Central memory CD4-positive, alpha-beta T cell (primary cell): ENCODE results near the gene C1orf210.

Experiments used
- DNase-seq: peaks from one replicate; pipeline ENCODE4 v3.0.0; 2022

C1orf210 gene

DNA sequence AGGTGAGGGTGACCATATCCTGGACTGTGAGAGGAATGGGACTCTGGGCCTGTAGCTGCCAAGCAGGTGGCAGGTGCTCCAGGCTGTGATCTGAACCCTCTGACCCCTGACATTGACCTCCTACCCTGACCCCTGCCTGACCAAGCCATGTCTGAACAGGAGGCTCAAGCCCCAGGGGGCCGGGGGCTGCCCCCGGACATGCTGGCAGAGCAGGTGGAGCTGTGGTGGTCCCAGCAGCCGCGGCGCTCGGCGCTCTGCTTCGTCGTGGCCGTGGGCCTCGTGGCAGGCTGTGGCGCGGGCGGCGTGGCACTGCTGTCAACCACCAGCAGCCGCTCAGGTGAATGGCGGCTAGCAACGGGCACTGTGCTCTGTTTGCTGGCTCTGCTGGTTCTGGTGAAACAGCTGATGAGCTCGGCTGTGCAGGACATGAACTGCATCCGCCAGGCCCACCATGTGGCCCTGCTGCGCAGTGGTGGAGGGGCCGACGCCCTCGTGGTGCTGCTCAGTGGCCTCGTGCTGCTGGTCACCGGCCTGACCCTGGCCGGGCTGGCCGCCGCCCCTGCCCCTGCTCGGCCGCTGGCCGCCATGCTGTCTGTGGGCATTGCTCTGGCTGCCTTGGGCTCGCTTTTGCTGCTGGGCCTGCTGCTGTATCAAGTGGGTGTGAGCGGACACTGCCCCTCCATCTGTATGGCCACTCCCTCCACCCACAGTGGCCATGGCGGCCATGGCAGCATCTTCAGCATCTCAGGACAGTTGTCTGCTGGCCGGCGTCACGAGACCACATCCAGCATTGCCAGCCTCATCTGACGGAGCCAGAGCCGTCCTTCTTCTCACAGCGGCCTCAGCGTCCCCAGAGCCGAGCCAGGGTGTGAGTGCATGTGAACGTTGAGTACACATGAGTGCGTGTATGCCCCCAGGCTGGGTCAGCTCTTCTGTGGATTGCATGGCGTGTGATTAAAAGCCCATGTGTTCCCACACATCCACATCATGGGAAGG, 12.5 kb downstream of the C1orf210 start:
- DNase-seq: no peak

GRCh38 chr1:43272161-43272560, 13.2 kb downstream of the C1orf210 start:
- DNase-seq: no peak

DNA sequence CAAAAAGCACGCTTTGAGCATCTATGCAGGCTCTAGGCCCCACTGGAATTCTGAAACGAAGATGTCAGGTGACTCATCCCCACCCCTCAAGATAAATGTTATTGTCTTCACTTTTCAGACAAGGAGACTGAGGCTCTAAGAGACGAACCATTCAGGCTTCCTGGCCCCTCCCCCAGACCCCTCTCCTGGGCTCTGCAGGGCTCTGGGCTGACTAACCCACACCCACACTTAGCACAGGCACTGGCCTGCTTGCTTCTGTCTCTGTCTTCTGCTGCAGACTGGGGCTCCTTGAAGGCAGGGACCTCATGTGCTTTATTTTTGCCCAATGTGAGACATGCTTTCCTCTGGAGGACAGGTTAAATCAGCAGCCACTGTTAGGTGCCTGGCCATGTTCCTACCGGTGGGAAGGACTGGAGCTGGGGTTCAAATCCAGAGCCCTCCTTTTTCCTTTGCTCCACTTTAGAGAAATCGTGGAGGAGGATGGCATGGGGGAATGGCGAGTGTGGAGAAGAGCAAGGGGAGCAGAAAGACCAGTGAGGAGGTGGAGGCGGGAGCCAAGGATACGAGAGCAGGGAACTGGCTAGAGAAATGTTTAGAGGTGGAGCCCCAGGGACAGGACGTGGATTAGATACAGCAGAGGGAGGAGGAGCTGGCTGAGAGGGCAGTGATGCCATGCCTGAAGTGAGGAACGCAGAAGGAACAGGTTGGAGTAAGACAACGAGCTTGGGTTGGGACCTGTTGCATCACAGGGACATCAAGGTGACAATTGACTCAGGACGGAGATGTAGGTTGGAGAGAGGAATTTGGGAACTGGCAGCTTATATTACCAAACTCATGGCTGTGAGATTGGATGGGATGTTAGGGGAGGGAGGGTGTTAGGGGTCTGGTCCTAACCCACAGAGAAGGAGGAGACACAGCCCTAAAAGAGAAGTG, 13.9 kb downstream of the C1orf210 start:
- no peak for DNase-seq

GRCh38 chr1:43270421-43271095, 14.8 kb downstream of the C1orf210 start:
- no peak for DNase-seq

GRCh38 chr1:43269627-43270375, 15.6 kb downstream of the C1orf210 start, which contains the start of gene TMEM125:
TSS of gene TMEM125 (plus strand) at chr1:43269983. CDS start at chr1:43272723, 2,740 bp downstream.
- no peak for DNase-seq

DNA sequence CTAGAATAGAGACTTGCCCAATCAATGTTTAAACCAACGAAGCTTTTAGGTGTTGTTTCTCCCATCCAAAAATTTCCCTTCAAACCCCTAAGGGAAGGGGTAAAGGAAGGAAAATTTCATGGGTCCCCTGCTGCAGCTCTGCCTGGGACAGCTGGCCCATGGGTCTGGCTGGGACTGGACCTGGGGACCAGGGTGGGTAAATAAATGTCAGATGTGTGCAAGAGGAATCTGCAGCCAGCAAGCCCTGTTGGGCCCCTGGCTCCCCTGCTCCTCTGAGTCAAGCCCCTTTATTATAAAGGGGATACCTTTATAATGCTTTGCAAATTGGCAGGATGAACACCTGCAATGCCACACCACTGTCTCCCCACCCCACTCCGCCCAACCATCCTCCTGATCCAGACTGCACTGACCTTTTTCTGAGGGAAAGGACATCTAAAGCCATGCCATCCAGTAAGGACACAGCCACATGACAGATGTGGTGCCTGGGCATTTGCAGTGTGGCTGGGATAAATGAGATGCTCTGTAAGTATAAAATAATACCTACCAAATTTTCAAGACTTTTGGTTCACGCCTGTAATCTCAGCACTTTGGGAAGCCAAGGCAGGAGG, 17.5 kb downstream of the C1orf210 start:
- DNase-seq: no peak

DNA sequence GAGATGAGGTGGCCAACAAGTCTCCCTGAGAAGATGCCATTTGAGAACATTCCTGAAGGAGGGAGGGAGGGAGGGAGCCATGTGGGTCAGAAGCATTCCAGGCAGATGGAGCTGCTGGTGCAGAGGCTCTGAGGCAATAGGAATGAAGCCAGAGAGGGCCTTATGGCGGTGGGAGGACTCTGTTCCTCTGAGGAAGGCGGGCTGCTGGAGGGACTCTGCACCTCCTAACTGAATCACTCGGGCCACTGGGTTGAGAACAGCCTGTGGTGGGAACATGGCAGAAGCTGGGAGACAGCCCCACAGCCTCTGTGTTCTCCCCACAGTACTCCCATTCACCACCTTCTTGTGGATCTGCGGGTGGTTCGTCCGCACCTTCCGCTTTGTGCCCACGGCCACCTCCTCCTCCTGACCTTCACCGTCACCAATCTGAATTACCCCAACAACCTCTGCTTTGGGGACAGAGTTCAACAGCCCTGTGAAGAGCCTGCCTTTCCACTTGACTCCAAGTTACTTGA, 18.0 kb downstream of the C1orf210 start:
- DNase-seq: no peak

- no peak for DNase-seq
These were observed 18.5 kb downstream of the C1orf210 start for GRCh38 chr1:43266881-43267280.

DNA sequence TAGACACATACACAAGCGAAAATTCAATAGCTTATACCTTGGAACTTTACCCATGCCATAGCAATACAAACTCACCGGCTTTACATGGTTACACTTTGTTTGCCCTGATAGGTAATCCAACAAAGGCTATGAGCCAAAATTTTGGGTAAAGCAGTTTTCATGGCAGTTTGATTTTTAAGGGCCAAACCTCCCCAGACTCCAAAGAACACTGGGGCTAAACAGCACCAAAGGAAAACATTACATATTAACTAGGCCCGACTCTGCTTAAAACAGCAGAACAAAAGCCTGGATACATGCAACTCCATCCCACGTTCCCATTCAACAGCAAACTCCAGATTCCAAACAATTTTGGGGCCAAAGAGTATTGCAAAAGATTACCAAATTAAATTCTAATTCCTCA, 19.9 kb downstream of the C1orf210 start:
- no peak for DNase-seq

GRCh38 chr1:43258370-43258769, 27.0 kb downstream of the C1orf210 start:
- DNase-seq: no peak

DNA sequence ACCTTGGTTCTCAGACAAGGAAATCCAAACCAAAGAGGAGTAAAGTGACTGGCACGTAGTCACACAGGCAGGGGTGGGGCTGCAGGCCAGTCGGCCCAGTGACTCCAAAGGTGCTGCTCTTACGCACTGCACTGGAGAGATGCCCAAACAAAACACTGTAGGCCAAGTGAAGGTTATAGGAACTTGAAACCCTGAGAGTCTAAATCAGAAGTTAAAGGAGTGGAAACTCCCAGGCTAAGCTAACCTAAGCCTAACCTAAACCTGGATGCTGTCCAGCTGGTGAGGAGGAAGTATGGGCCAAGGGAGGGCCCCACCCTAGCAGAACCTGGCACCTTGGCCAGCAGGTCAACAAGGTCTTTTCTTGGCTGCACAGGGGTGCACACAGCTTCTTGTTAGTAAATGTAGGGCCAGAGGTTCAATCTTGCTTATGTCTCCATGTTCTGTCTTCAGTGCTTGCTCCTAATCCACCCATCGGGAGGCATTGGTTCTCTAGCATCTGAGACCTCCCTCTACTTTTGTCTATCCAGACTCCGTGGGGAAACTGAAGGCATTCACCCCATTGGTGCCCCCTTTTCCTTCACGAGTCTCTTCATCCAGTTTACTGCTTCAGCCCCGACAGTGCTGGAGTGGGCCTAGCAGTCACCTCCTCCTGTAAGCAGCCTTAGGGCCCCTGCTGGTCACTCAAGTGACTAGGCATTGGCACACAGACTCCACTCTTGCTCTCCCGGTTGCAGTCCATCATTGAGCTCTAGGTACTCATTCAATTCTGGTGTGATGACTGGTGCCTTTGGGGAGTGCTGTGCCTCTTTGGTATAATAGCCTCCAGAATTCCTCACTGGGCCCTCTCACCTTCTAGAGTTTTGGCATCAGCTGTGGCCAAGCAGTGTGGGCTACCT, 28.5 kb downstream of the C1orf210 start:
- DNase-seq: no peak

GRCh38 chr1:43255438-43256210, 29.8 kb downstream of the C1orf210 start:
- DNase-seq: no peak

DNA sequence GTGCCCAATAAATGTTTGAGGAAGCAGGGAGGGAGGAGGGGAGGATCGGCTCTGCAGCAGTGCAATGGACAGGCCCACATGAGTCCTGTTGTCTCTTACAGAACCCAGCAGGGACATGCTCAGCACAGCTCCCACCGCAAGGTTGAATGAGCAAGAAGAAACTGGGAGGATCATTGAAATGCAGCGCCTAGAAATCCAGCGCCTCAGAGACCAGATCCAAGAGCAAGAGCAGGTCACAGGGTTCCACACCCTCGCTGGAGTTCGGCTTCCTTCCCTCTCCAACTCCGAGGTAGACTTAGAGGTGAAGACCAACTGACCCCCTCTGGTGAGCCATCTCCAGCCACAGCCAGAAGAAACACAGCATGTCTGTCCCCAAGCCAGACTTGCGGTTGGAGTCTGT, 31.5 kb downstream of the C1orf210 start:
- DNase-seq: no peak

GRCh38 chr1:43253173-43253572, 32.2 kb downstream of the C1orf210 start:
- no peak for DNase-seq

DNA sequence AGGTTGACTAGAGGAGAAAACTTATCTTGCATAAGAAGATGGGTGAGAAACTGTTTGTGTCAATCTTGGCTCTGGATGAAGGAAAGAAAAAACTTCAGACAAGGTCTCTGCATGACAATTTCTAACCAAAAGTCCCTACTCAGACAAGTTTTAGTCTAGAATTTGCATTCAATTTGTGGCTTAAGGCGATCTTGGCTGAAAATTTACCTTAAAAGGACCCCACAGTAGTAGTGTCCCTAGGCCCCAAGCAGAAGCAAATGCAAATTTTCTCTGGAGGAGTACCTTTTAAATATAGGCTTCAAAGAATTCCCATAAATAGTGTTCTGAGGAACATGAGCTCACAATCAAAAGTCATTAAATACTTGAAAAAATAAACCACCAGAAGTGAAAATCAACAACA, 33.2 kb downstream of the C1orf210 start:
- no peak for DNase-seq

DNA sequence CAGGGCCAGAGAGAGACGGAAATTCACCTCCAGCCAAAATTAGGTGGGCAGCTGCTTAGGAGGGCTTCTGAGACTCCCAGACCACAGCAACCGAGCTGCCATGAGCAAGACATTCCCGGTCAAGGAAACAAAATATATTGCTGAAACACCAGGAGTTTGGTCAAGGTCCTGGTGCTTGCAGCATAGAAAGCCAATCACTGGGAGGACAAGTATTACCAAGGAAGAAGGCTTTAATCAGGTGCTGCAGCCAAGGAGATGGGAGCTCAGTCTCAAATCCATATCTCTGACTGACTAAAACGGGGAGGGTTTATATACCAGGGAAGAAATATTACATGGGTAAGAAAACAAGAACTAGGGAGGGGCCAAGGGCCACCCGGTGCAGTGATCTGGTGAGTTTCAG, 34.4 kb downstream of the C1orf210 start:
- DNase-seq: no peak

DNA sequence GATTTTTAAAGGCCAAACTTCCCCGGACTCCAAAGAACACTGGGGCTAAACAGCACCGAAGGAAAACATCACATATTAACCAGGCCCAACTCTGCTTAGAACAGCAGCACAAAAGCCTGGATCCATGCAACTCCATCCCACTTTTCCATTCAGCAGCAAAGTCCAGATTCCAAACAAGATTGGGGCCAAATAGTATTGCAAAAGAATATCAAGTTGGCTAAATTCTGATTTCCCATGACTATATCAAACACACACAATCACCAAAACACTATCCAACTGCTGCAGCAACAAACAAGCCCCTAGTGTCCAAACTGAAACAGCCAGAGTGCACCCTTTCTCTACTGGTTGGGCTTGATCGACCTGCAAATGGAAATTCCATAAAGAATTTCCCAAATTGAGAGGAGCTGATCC, 35.0 kb downstream of the C1orf210 start:
- DNase-seq: no peak

- DNase-seq: no peak
These were observed 38.0 kb downstream of the C1orf210 start for GRCh38 chr1:43247256-43247921.
